HAP-1 (cell line): ENCODE measurements around the gene MAGI2.
"Not testable (repeated sequence)": the region's sequence is repeated elsewhere in the genome, so short reads cannot be mapped to it uniquely, and the experiment has no call there.

ENCODE experiments used
- DNase-seq, 2 experiments: peaks; one replicate each; pipeline ENCODE4 v3.0.0-alpha.2; 2016 to 2020; ENCODE audit warnings: low spot score in 2 of 2
- H3K27me3 ChIP-seq: fragments of 250-450 bp; sonication (Bioruptor Pico); 2 replicates; pipeline ENCODE4 v1.5.1; 2020; ENCODE audit warnings: low read depth, mild to moderate bottlenecking, moderate library complexity
- H3K36me3 ChIP-seq: fragments of 250-450 bp; sonication (Bioruptor Pico); replicated peaks from 2 replicates; pipeline ENCODE4 v1.5.1; 2020; ENCODE audit warnings: mild to moderate bottlenecking
- H3K4me1 ChIP-seq: fragments of 250-450 bp; sonication (Bioruptor Pico); 2 replicates; pipeline ENCODE4 v1.5.1; 2020; ENCODE audit warnings: mild to moderate bottlenecking
- H3K4me3 ChIP-seq: fragments of 250-450 bp; sonication (Bioruptor Pico); 2 replicates; pipeline ENCODE4 v1.5.1; 2020; ENCODE audit warnings: mild to moderate bottlenecking, moderate library complexity
- H3K9me3 ChIP-seq: fragments of 250-450 bp; sonication (Bioruptor Pico); 2 replicates; pipeline ENCODE4 v1.5.1; 2020; ENCODE audit warnings: mild to moderate bottlenecking, moderate library complexity
- in situ Hi-C: fragments of 300-500 bp; cut with MboI; formaldehyde crosslinking; loops from 3 replicates; pipeline ENCODE4 v1.14.3; 2020; ENCODE audit warnings: low sequenced_read_pairs, inconsistent platforms, mixed read lengths

The MAGI2 gene

GRCh38 chr7:78306634-78307033, 1146.8 kb downstream of the MAGI2 start:
- no peaks in the 10 kb centered on the region for H3K4me1 ChIP-seq
- H3K27me3 ChIP-seq, result no peaks in the 10 kb centered on the region; the same call in 1 of the 2 replicates
- no peak for DNase-seq
- in situ Hi-C loops, result no loop called here
- H3K9me3 ChIP-seq, result no peaks in the 10 kb centered on the region
- H3K36me3 ChIP-seq, result no peaks in the 10 kb centered on the region
- no peak overlapping the region for H3K4me3 ChIP-seq

- in situ Hi-C loops, result no loop called here
- no peaks in the 10 kb centered on the region for H3K4me1 ChIP-seq
- H3K9me3 ChIP-seq, result no peaks in the 10 kb centered on the region
- no peaks in the 10 kb centered on the region for H3K27me3 ChIP-seq
- DNase-seq, result no peak
- H3K36me3 ChIP-seq, result no peaks in the 10 kb centered on the region
- H3K4me3 ChIP-seq, result no peak overlapping the region
These were observed 1152.1 kb downstream of the MAGI2 start for GRCh38 chr7:78301407-78301806.

- no peaks in the 10 kb centered on the region for H3K9me3 ChIP-seq
These were observed 1154.4 kb downstream of the MAGI2 start for GRCh38 chr7:78299088-78299487.

GRCh38 chr7:78296644-78297371, 1156.7 kb downstream of the MAGI2 start:
- Histone ChIP-seq H3K27me3 (no peaks in the 10 kb centered on the region), H3K4me1 (no peaks in the 10 kb centered on the region), H3K9me3 (no peaks in the 10 kb centered on the region), H3K4me3 (no peak overlapping the region), H3K36me3 (no peaks in the 10 kb centered on the region)
- DNase-seq, result no peak
- in situ Hi-C loops, result no loop called here

More at GRCh38 chr7:78299088-78299487, 1154.4 kb downstream of the MAGI2 start:
- in situ Hi-C loops, result no loop called here
- Histone ChIP-seq H3K4me1 (no peaks in the 10 kb centered on the region), H3K36me3 (no peaks in the 10 kb centered on the region), H3K4me3 (no peak overlapping the region), H3K27me3 (no peaks in the 10 kb centered on the region)
- no peak for DNase-seq

- in situ Hi-C loops, result no loop called here
- no peaks in the 10 kb centered on the region for H3K36me3 ChIP-seq
- no peak for DNase-seq
- no peaks in the 10 kb centered on the region for H3K27me3 ChIP-seq
- no peaks in the 10 kb centered on the region for H3K9me3 ChIP-seq
- no peak overlapping the region for H3K4me3 ChIP-seq
- H3K4me1 ChIP-seq, result no peaks in the 10 kb centered on the region
These were observed 1157.3 kb downstream of the MAGI2 start for GRCh38 chr7:78296046-78296597.

- H3K36me3 ChIP-seq, H3K27me3 ChIP-seq, H3K4me1 ChIP-seq, H3K9me3 ChIP-seq, DNase-seq, in situ Hi-C loops, H3K4me3 ChIP-seq: not testable (repeated sequence)
These were observed 1164.0 kb downstream of the MAGI2 start for GRCh38 chr7:78289471-78289870.

- Histone ChIP-seq H3K36me3 (no peaks in the 10 kb centered on the region), H3K4me1 (no peaks in the 10 kb centered on the region), H3K9me3 (no peaks in the 10 kb centered on the region), H3K27me3 (no peaks in the 10 kb centered on the region; the same call in 1 of the 2 replicates), H3K4me3 (no peak overlapping the region)
- no peak for DNase-seq
- in situ Hi-C loops, result no loop called here
These were observed 1168.5 kb downstream of the MAGI2 start for GRCh38 chr7:78284945-78285344.

- Histone ChIP-seq H3K9me3 (no peaks in the 10 kb centered on the region), H3K4me1 (no peaks in the 10 kb centered on the region), H3K4me3 (no peak overlapping the region), H3K36me3 (no peaks in the 10 kb centered on the region), H3K27me3 (no peaks in the 10 kb centered on the region)
- DNase-seq, result no peak
- in situ Hi-C loops, result no loop called here
These were observed 1173.2 kb downstream of the MAGI2 start for GRCh38 chr7:78280276-78280675.

GRCh38 chr7:78279457-78279856, 1174.0 kb downstream of the MAGI2 start:
- peak in 1 of 2 experiments; percentile 8 for DNase-seq
- Histone ChIP-seq H3K4me1 (no peaks in the 10 kb centered on the region), H3K36me3 (no peaks in the 10 kb centered on the region), H3K4me3 (no peak overlapping the region), H3K9me3 (no peaks in the 10 kb centered on the region), H3K27me3 (no peaks in the 10 kb centered on the region)
- in situ Hi-C loops, result no loop called here

- no peaks in the 10 kb centered on the region for H3K36me3 ChIP-seq
- no peaks in the 10 kb centered on the region for H3K4me1 ChIP-seq
- DNase-seq, result no peak
- no peaks in the 10 kb centered on the region for H3K27me3 ChIP-seq
- in situ Hi-C loops, result no loop called here
- H3K9me3 ChIP-seq, result no peaks in the 10 kb centered on the region
- no peak overlapping the region for H3K4me3 ChIP-seq
These were observed 1174.4 kb downstream of the MAGI2 start for GRCh38 chr7:78279032-78279431.

- DNase-seq, result no peak
- Histone ChIP-seq H3K27me3 (no peaks in the 10 kb centered on the region), H3K4me1 (peaks cover 12% of the 10 kb centered on the region), H3K9me3 (no peaks in the 10 kb centered on the region), H3K4me3 (no peak overlapping the region), H3K36me3 (no peaks in the 10 kb centered on the region)
- in situ Hi-C loops, result no loop called here
These were observed 1186.3 kb downstream of the MAGI2 start for GRCh38 chr7:78267141-78267540.

GRCh38 chr7:78265486-78265885, 1188.0 kb downstream of the MAGI2 start:
- no peaks in the 10 kb centered on the region for H3K36me3 ChIP-seq
- in situ Hi-C loops, result no loop called here
- H3K4me3 ChIP-seq, result no peak overlapping the region
- H3K4me1 ChIP-seq, result peaks cover 12% of the 10 kb centered on the region
- no peak for DNase-seq
- H3K9me3 ChIP-seq, result no peaks in the 10 kb centered on the region
- no peaks in the 10 kb centered on the region for H3K27me3 ChIP-seq

GRCh38 chr7:78265071-78265470, 1188.4 kb downstream of the MAGI2 start:
- H3K4me1 ChIP-seq, result peaks cover 12% of the 10 kb centered on the region
- in situ Hi-C loops, result no loop called here
- DNase-seq, result peak in 1 of 2 experiments; percentile 28
- no peak overlapping the region for H3K4me3 ChIP-seq
- no peaks in the 10 kb centered on the region for H3K9me3 ChIP-seq
- H3K27me3 ChIP-seq, result no peaks in the 10 kb centered on the region
- no peaks in the 10 kb centered on the region for H3K36me3 ChIP-seq

- H3K36me3 ChIP-seq, result no peaks in the 10 kb centered on the region
- H3K27me3 ChIP-seq, result no peaks in the 10 kb centered on the region
- H3K4me1 ChIP-seq, result peaks cover 12% of the 10 kb centered on the region
- no peaks in the 10 kb centered on the region for H3K9me3 ChIP-seq
- in situ Hi-C loops, result no loop called here
- H3K4me3 ChIP-seq, result no peak overlapping the region
- DNase-seq, result no peak
These were observed 1189.4 kb downstream of the MAGI2 start for GRCh38 chr7:78264105-78264504.
